ENCODE results near the gene RNF213. TPM values are rescaled to one million over a fixed set of nuclear protein-coding genes. Genes with fewer than 3 reads are reported as not detected.

RNF213 gene
- total RNA-seq, 4 donors from 2014 or later, result 90.5 to 186 (median 142) TPM

DNA sequence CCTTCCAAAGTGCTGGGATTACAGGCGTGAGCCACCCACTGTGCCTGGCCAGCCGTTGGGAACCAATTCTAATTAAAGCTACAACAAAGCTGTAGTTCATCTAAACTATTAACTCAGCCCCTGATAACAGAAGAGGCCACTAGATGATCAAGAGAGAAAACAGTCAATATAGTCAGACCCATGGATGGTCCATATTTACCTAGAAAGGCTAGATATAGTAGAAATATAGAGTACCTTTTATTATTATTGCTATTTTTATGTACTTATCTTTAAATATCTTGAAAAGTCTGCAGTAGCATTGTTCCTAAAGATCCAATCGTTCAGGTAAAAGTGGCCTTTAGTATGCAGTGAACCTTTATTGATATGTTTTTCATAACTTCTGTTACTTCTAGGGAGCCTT, 43.2 kb downstream of the RNF213 start:
- Histone ChIP-seq H3K36me3 (no peaks in the 10 kb centered on the region), H3K9me3 (peaks cover 0 to 12% of the 10 kb centered on the region in 2 donors), H3K27me3 (no peaks in the 10 kb centered on the region), H3K4me3 (no peak overlapping the region), H3K4me1 (no peaks in the 10 kb centered on the region), H3K27ac (no peak overlapping the region)
- DNase-seq, result no peak
- TF ChIP-seq POLR2A (IDR thresholded peaks at IDR 0.05), result no peak
- TF ChIP-seq, protein P1, sequence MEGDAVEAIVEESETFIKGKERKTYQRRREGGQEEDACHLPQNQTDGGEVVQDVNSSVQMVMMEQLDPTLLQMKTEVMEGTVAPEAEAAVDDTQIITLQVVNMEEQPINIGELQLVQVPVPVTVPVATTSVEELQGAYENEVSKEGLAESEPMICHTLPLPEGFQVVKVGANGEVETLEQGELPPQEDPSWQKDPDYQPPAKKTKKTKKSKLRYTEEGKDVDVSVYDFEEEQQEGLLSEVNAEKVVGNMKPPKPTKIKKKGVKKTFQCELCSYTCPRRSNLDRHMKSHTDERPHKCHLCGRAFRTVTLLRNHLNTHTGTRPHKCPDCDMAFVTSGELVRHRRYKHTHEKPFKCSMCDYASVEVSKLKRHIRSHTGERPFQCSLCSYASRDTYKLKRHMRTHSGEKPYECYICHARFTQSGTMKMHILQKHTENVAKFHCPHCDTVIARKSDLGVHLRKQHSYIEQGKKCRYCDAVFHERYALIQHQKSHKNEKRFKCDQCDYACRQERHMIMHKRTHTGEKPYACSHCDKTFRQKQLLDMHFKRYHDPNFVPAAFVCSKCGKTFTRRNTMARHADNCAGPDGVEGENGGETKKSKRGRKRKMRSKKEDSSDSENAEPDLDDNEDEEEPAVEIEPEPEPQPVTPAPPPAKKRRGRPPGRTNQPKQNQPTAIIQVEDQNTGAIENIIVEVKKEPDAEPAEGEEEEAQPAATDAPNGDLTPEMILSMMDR (IDR thresholded peaks at IDR 0.05), result no peak
- intact Hi-C loops (cut with DNase I; ENCODE audit: low total_unique reads), result no loop called here

GRCh38 chr17:80307994-80308691, 47.5 kb downstream of the RNF213 start:
- peaks cover 0 to 12% of the 10 kb centered on the region in 2 donors for H3K9me3 ChIP-seq
- no peak overlapping the region for H3K27ac ChIP-seq
- intact Hi-C loops (cut with DNase I; ENCODE audit: low total_unique reads), result no loop called here
- DNase-seq, result no peak
- no peaks in the 10 kb centered on the region for H3K27me3 ChIP-seq
- TF ChIP-seq, protein P1 (IDR thresholded peaks at IDR 0.05), result no peak
- no peak for TF ChIP-seq POLR2A (IDR thresholded peaks at IDR 0.05)
- H3K4me3 ChIP-seq, result no peak overlapping the region
- H3K4me1 ChIP-seq, result no peaks in the 10 kb centered on the region
- no peaks in the 10 kb centered on the region for H3K36me3 ChIP-seq

DNA sequence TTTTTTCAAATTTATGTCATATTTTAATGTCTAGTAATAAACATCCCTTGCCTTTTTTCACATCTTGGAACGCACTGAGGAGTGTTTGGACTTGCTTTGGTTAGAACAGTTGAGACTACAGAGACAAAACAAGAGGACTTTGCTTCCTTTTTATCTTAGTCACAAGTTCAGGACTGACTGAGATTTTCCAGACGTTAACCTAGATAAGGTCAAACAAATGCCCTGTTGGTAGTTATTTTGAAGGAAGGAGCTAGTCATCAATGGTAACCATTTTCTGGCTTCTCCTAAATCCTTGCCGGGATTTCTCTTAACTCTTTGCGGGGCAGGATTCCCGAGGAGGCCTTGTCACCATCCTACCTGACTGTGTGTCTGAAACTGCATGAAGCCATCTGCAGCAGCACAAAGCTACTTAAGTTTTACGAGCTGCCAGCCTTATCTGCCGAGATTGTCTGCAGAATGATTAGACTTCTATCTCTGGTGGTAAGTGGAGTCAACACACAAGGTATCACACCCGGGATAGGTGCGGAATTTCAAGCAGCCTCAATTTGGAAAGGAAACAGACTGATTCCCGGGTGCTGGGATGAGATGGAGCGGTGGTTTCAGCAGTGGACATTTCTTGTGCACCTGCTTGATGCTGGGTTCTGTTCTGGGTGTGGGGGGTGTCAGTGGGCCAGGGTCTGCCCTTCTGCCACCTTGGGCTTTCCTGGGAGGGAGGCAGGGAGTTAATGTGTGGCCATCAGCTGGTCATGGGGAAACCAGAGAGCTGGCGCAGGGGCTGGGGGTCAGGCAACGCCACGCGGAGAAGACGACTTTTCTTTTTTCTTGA, 48.3 kb downstream of the RNF213 start:
- H3K9me3 ChIP-seq, result peaks cover 0 to 4% of the 10 kb centered on the region in 2 donors
- no peaks in the 10 kb centered on the region for H3K4me1 ChIP-seq
- H3K27ac ChIP-seq, result peak overlapping the region in 1 of 2 donors; percentile 11
- TF ChIP-seq POLR2A (IDR thresholded peaks at IDR 0.05), result no peak
- TF ChIP-seq, protein P1 (IDR thresholded peaks at IDR 0.05), result no peak
- intact Hi-C loops (cut with DNase I; ENCODE audit: low total_unique reads), result no loop called here
- H3K36me3 ChIP-seq, result no peaks in the 10 kb centered on the region
- no peaks in the 10 kb centered on the region for H3K27me3 ChIP-seq
- no peak overlapping the region for H3K4me3 ChIP-seq
- DNase-seq, result no peak

DNA sequence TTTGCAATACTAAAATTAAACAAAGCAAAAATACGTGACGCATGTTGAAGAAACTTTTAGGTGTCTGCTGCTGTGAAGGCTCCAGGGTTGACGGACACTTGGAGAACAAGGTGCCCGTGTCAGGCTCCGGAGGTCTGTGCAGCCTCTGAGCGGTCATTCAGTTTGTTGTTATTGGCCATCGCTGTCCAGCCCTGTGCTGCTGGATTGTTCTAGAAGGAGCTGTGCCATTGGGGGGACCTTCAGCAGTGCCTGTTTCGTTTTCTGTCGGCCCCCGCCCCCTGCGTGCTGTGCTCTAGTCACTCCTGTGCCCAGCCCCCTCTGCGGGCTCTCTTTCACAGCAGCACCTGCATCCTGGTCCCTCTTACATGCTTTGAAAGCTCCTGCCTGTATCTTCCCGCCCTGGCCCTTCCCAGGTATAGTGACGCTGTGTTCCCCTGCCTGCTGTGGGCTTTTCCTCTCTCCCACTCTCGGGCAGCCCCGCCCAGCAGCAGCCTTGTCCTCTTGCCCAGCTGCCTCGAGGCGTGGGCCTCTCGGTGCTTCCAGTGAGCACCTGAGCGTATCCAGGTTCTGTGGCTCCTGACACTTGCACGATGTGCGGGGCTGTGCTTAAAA, 50.7 kb downstream of the RNF213 start:
- intact Hi-C loops (cut with DNase I; ENCODE audit: low total_unique reads), result no loop called here
- no peaks in the 10 kb centered on the region for H3K27me3 ChIP-seq
- no peak overlapping the region for H3K27ac ChIP-seq
- H3K9me3 ChIP-seq, result no peaks in the 10 kb centered on the region
- H3K4me3 ChIP-seq, result no peak overlapping the region
- DNase-seq, result no peak
- no peaks in the 10 kb centered on the region for H3K36me3 ChIP-seq
- no peaks in the 10 kb centered on the region for H3K4me1 ChIP-seq
- TF ChIP-seq POLR2A (IDR thresholded peaks at IDR 0.05), result no peak
- TF ChIP-seq, protein P1 (IDR thresholded peaks at IDR 0.05), result no peak
